GM19043 (cell line): ENCODE results near the gene WEE2.
"Not testable (repeated sequence)": the region's sequence is repeated elsewhere in the genome, so short reads cannot be mapped to it uniquely, and the experiment has no call there.

Experiments
- ATAC-seq: cut with Tn5 transposase; IDR thresholded peaks from one replicate; pipeline ENCODE4 v1.9.1; 2021; ENCODE audit warnings: low read depth; ENCODE audit not compliant: unreplicated experiment

WEE2 gene

DNA sequence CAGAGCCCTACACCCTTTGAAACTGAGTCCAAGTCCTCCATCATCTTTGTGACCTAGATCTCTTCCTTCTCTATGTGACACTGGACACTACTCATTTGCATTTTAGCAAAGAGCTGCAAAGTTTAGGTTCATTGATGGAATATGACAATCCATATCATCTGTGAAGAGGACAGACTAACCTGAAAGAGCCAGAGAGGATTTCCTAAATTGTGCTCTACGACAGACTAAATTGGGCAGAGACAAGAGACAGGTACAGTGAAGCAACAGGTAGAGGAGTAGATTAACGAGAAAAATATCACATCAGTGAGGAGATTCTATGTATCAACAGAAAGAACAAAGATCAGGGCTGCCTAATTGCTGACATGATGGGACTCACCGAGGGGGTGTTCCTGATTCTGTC is 55.6 kb downstream of the WEE2 start, which contains the start of gene TAS2R3:
TAS2R3 (plus strand) TSS at position 301 of the 400 bp plus-strand sequence; CDS start at position 363, 62 bp downstream.
- no peak for ATAC-seq

DNA sequence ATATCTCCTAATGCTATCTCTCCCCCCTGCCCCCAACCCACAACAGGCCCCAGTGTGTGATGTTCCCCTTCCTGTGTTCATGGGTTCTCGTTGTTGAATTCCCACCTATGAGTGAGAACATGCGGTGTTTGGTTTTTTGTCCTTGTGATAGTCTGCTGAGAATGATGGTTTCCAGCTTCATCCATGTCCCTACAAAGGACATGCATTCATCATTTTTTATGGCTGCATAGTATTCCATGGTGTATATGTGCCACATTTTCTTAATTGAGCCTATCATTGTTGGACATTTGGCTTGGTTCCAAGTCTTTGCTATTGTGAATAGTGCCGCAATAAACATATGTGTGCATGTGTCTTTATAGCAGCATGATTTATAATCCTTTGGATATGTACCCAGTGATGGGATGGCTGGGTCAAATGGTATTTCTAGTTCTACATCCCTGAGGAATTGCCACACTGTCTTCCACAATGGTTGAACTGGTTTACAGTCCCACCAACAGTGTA is 62.0 kb downstream of the WEE2 start:
- not testable (repeated sequence) for ATAC-seq

DNA sequence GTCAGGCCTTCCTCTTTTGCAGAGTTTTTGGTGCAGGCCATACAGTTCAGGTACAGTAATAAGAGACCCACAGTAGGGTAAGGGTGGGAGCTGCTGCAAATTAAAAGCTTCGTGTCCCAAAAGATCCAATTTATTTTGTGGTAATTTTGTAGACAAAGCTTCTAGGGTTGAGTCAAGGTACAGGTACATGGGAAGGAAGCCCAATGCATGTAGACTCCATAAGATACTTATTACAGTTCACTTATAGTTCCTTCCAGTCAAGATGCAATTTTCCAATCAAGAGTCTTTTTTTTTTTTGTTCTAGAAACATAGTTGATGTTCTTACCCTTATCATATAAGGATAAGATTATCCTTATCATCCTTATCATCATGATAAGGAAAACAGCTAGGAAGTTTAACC is 68.2 kb downstream of the WEE2 start, which contains the start of gene TAS2R4:
TAS2R4 (plus strand) TSS at position 301 of the 400 bp plus-strand sequence. CDS start 1,815 bp downstream, outside the sequence.
- no peak for ATAC-seq
